HepG2 (cell line): ENCODE measurements around the gene SGPP2. TPM values are rescaled to one million over a fixed set of nuclear protein-coding genes. Genes with fewer than 3 reads are reported as not detected.

Experiments used
- AHDC1 ChIP-seq: sonication (generic); formaldehyde crosslinking; IDR thresholded peaks from 2 replicates; pipeline ENCODE4 v1.5.1; 2020; ENCODE audit warnings: mild to moderate bottlenecking, missing genetic modification reagents, borderline replicate concordance
- ARID2 ChIP-seq: sonication (generic); formaldehyde crosslinking; IDR thresholded peaks from 2 replicates; pipeline ENCODE4 v1.8.1; 2022; ENCODE audit warnings: mild to moderate bottlenecking, missing genetic modification reagents, borderline replicate concordance
- ARNT ChIP-seq: fragments of 450-650 bp; IDR thresholded peaks from 2 replicates; pipeline ENCODE4 v1.6.1; 2017
- BRF2 ChIP-seq: sonication (generic); formaldehyde crosslinking; IDR thresholded peaks from 2 replicates; pipeline ENCODE4 v1.8.1; 2022; ENCODE audit warnings: mild to moderate bottlenecking, missing genetic modification reagents
- ELF3 ChIP-seq: IDR thresholded peaks from 2 replicates; pipeline ENCODE4 v1.6.1; 2016; ENCODE audit warnings: missing genetic modification reagents, missing compliant biosample characterization
- GTF3A ChIP-seq: sonication (generic); formaldehyde crosslinking; conservative IDR thresholded peaks from 2 replicates; pipeline ENCODE4 v1.4.0; 2020; ENCODE audit warnings: mild to moderate bottlenecking, missing genetic modification reagents
- HDAC1 ChIP-seq: sonication (generic); formaldehyde crosslinking; IDR thresholded peaks from 2 replicates; pipeline ENCODE4 v1.5.1; 2020; ENCODE audit warnings: mild to moderate bottlenecking, missing genetic modification reagents
- NR2F1 ChIP-seq, 2 experiments: fragments of 450-650 bp in 1 of 2; formaldehyde crosslinking in 1 of 2; IDR thresholded peaks; 2 replicates each; pipeline versions ENCODE4 v1.5.0 to v1.6.1; 2016 to 2020; ENCODE audit warnings: mild to moderate bottlenecking in 1 of 2, missing compliant biosample characterization in 1 of 2, missing genetic modification reagents in 1 of 2, moderate library complexity in 1 of 2
- TIGD3 ChIP-seq: sonication (generic); formaldehyde crosslinking; IDR thresholded peaks from 2 replicates; pipeline ENCODE4 v1.5.1; 2020; ENCODE audit warnings: mild to moderate bottlenecking, missing genetic modification reagents, borderline replicate concordance
- TRAFD1 ChIP-seq: sonication (generic); formaldehyde crosslinking; IDR thresholded peaks from 2 replicates; pipeline ENCODE4 v1.5.1; 2020; ENCODE audit warnings: missing genetic modification reagents, mild to moderate bottlenecking, borderline replicate concordance
- ZFP91 ChIP-seq: sonication (generic); formaldehyde crosslinking; IDR thresholded peaks from 2 replicates; pipeline ENCODE4 v1.9.0; 2022; ENCODE audit warnings: missing genetic modification reagents, mild to moderate bottlenecking, borderline replicate concordance
- ZNF3 ChIP-seq: IDR thresholded peaks from 2 replicates; pipeline ENCODE4 v1.7.0; 2017; ENCODE audit warnings: inconsistent platforms
- ZNF503 ChIP-seq: sonication (generic); formaldehyde crosslinking; IDR thresholded peaks from 2 replicates; pipeline ENCODE4 v1.4.0; 2020; ENCODE audit warnings: missing genetic modification reagents
- ZNF629 ChIP-seq: sonication (generic); formaldehyde crosslinking; conservative IDR thresholded peaks from 2 replicates; pipeline ENCODE4 v1.5.0; 2020; ENCODE audit warnings: missing genetic modification reagents
- ZNF747 ChIP-seq: sonication (generic); formaldehyde crosslinking; IDR thresholded peaks from 2 replicates; pipeline ENCODE4 v1.8.1; 2023; ENCODE audit warnings: missing genetic modification reagents, mild to moderate bottlenecking, borderline replicate concordance
- ZNF75D ChIP-seq: sonication (generic); formaldehyde crosslinking; IDR thresholded peaks from 2 replicates; pipeline ENCODE4 v1.8.1; 2023; ENCODE audit warnings: missing genetic modification reagents, mild to moderate bottlenecking, borderline replicate concordance
- polyA plus RNA-seq, 8 experiments: library from polyadenylated mRNA; depleted of rRNA in 3 of 8; stranded (reverse) in 7 of 8; unstranded in 1 of 8; fragments of >200 nt; fragmentation: Illumina TruSeq in 4 of 8; extraction: Trizol in 4 of 8; gene quantifications; 2 replicates each; pipeline versions ENCODE4 v1.2.1 to v1.2.3, GENCODE V29; 2011 to 2016; ENCODE audit warnings: low read depth in 4 of 8, missing spikeins in 1 of 8, mixed read lengths in 1 of 8; ENCODE audit not compliant: insufficient read depth in 1 of 8
- total RNA-seq, 5 experiments: library from RNA; depleted of rRNA; stranded (reverse); fragments of >200 nt; fragmentation: Illumina TruSeq; extraction: Trizol; gene quantifications; 2 replicates each; pipeline ENCODE4 v1.2.3, GENCODE V29; 2016; ENCODE audit warnings: low read depth in 1 of 5

The SGPP2 gene
- total and polyA plus RNA-seq, 2 of the 13 experiments (the other 11 are each of a cell fraction or from before 2014, with no cell fraction given), result not detected

GRCh38 chr2:222572751-222573174 lies 148.4 kb downstream of the SGPP2 start (continued):
- peak; percentile 53; the same call in 1 of the 2 replicates for TF ChIP-seq ELF3 (CRISPR knock-in tag)
- TF ChIP-seq ARNT, result no peak
- no peak for TF ChIP-seq BRF2 (CRISPR knock-in tag)
- TF ChIP-seq TRAFD1 (CRISPR knock-in tag), result no peak
- TF ChIP-seq TIGD3 (CRISPR knock-in tag), result no peak
- TF ChIP-seq HDAC1, result peak; percentile 48; the same call in 1 of the 2 replicates
- no peak for TF ChIP-seq GTF3A
- TF ChIP-seq ZNF747 (CRISPR knock-in tag), result 0 out of 2 replicates have a peak, but pooled peaks have one; percentile 22
- TF ChIP-seq NR2F1 (CRISPR knock-in tag; IDR thresholded peaks at IDR 0.05), result no peak
- TF ChIP-seq AHDC1 (CRISPR knock-in tag), result peak; percentile 75; the same call in 1 of the 2 replicates
- TF ChIP-seq ARID2 (CRISPR knock-in tag), result 0 out of 2 replicates have a peak, but pooled peaks have one; percentile 46
- TF ChIP-seq ZNF629 (CRISPR knock-in tag), result no peak
- TF ChIP-seq ZNF503 (CRISPR knock-in tag), result no peak
- TF ChIP-seq ZFP91 (CRISPR knock-in tag), result no peak
- no peak for TF ChIP-seq ZNF75D (CRISPR knock-in tag)
- no peak for TF ChIP-seq ZNF3 (CRISPR knock-in tag)
